HepG2 (cell line): Measurements from ENCODE around the gene NUDT8. TPM values are rescaled to one million over a fixed set of nuclear protein-coding genes. Genes with fewer than 3 reads are reported as not detected.

ENCODE experiments used
- ATAC-seq: fragments of 200-7000 bp; cut with Tn5 transposase; 3 replicates; pipeline ENCODE4 v1.9.1; 2020; ENCODE audit warnings: mild to moderate bottlenecking, moderate library complexity
- BruUV-seq: library from RNA; stranded (reverse); fragments of 400-500 nt; replicated peaks from 2 replicates; lab custom pipeline; 2021; lab: Mats Ljungman, UMichigan
- CTCF ChIA-PET: fragments of 300-600 bp; formaldehyde crosslinking; extraction: SDS; loops from one replicate; lab custom pipeline; 2021; ENCODE audit warnings: low total read pairs, inconsistent platforms, low intra/inter-chr PET ratio; lab: Yijun Ruan, JAX
- POLR2A ChIA-PET: fragments of 350-600 bp; sonication (Branson Sonifier 250); formaldehyde crosslinking; loops from one replicate; lab custom pipeline; 2020; ENCODE audit warnings: antibody characterized with exemption, inconsistent platforms; lab: Yijun Ruan, JAX
- DNase-seq: peaks from one replicate; pipeline ENCODE4 v3.0.0-alpha.2; 2015; ENCODE audit warnings: low spot score
- FAIRE-seq: peaks from 3 replicates; lab custom pipeline; 2011; peaks lifted over from hg19 to GRCh38; lab: Jason Lieb, UNC
- H2AFZ ChIP-seq: one replicate; pipeline ENCODE4 v1.6.1; 2011; ENCODE audit warnings: low read length, inconsistent platforms
- H3K27ac ChIP-seq: fragments of 300-600 bp; 3 replicates; pipeline ENCODE4 v1.8.0; 2011; ENCODE audit warnings: mixed run types, mild to moderate bottlenecking, mixed read lengths, low read length, inconsistent platforms; ENCODE audit not compliant: insufficient read depth; ENCODE audit errors: extremely low read length
- H3K27me3 ChIP-seq, 2 experiments: fragments of 200-600 bp in 1 of 2; 2 replicates in 1 of 2; 3 replicates in 1 of 2; pipeline versions ENCODE4 v1.6.0 to v1.8.0; 2011; ENCODE audit warnings: low read length in 2 of 2, mild to moderate bottlenecking in 2 of 2, moderate library complexity in 2 of 2, inconsistent platforms in 1 of 2; ENCODE audit not compliant: insufficient read depth in 2 of 2, control insufficient read depth in 1 of 2
- H3K36me3 ChIP-seq, 2 experiments: fragments of 200-600 bp in 1 of 2; replicated peaks in 1 of 2; 2 replicates in 1 of 2; 3 replicates in 1 of 2; pipeline versions ENCODE4 v1.5.1 to v1.8.0; 2011; ENCODE audit warnings: low read length in 2 of 2, inconsistent platforms in 1 of 2; ENCODE audit not compliant: insufficient read depth in 2 of 2, control insufficient read depth in 1 of 2
- H3K4me1 ChIP-seq: 2 replicates; pipeline ENCODE4 v1.5.1; 2012; ENCODE audit warnings: low read length, inconsistent platforms; ENCODE audit not compliant: insufficient read depth
- H3K4me2 ChIP-seq: 2 replicates; pipeline ENCODE4 v1.6.0; 2011; ENCODE audit warnings: low read depth, low read length, inconsistent platforms
- H3K4me3 ChIP-seq, 3 experiments: fragments of 200-600 bp in 1 of 3; sonication (generic), shearing (Covaris generic) in 1 of 3; replicated peaks in 1 of 3; 2 replicates each; pipeline ENCODE4 v1.5.1; 2011 to 2016; ENCODE audit warnings: low read length in 3 of 3, inconsistent platforms in 2 of 3, low read depth in 2 of 3, mild to moderate bottlenecking in 2 of 3, control low read depth in 1 of 3, mixed read lengths in 1 of 3; ENCODE audit not compliant: insufficient read depth in 1 of 3
- H3K79me2 ChIP-seq: one replicate; pipeline ENCODE4 v1.6.1; 2011; ENCODE audit warnings: low read length, inconsistent platforms; ENCODE audit not compliant: insufficient read depth
- H3K9ac ChIP-seq: 2 replicates; pipeline ENCODE4 v1.6.0; 2011; ENCODE audit warnings: mild to moderate bottlenecking, low read depth, low read length, inconsistent platforms; ENCODE audit not compliant: insufficient read depth
- H3K9me3 ChIP-seq: 2 replicates; pipeline ENCODE4 v1.5.1; 2012; ENCODE audit warnings: mild to moderate bottlenecking, low read length
- H4K20me1 ChIP-seq: 2 replicates; pipeline ENCODE4 v1.6.0; 2011; ENCODE audit warnings: inconsistent platforms, mild to moderate bottlenecking, low read length, moderate library complexity; ENCODE audit not compliant: insufficient read depth
- CREBL2 ChIP-seq: sonication (generic); formaldehyde crosslinking; IDR thresholded peaks from 2 replicates; pipeline ENCODE4 v1.8.1; 2023; ENCODE audit warnings: missing genetic modification reagents, mild to moderate bottlenecking, borderline replicate concordance
- ELF3 ChIP-seq: IDR thresholded peaks from 2 replicates; pipeline ENCODE4 v1.6.1; 2016; ENCODE audit warnings: missing genetic modification reagents, missing compliant biosample characterization
- ETS1 ChIP-seq: sonication (generic); formaldehyde crosslinking; IDR thresholded peaks from 2 replicates; pipeline ENCODE4 v1.4.0; 2020; ENCODE audit warnings: missing genetic modification reagents
- FIP1L1 ChIP-seq: fragments of 200-400 bp; formaldehyde crosslinking; IDR thresholded peaks from 2 replicates; pipeline ENCODE4 v1.6.1; 2018; ENCODE audit warnings: low read depth, mild to moderate bottlenecking, low read length, moderate library complexity, borderline replicate concordance; ENCODE audit not compliant: insufficient read depth
- GFI1 ChIP-seq: sonication (generic); formaldehyde crosslinking; IDR thresholded peaks from 2 replicates; pipeline ENCODE4 v1.5.0; 2020; ENCODE audit warnings: missing genetic modification reagents, mild to moderate bottlenecking, borderline replicate concordance
- HMGXB4 ChIP-seq, 2 experiments: sonication (generic) in 1 of 2; formaldehyde crosslinking in 1 of 2; IDR thresholded peaks; 2 replicates each; pipeline versions ENCODE4 v1.4.0 to v1.6.1; 2018 to 2020; ENCODE audit warnings: missing genetic modification reagents in 2 of 2, borderline replicate concordance in 1 of 2, low read depth in 1 of 2, mild to moderate bottlenecking in 1 of 2, missing biosample characterization in 1 of 2
- IRF2 ChIP-seq: IDR thresholded peaks from 2 replicates; pipeline ENCODE4 v1.6.1; 2018; ENCODE audit warnings: missing genetic modification reagents, missing compliant biosample characterization
- JUND ChIP-seq: sonication (generic); formaldehyde crosslinking; IDR thresholded peaks from 2 replicates; pipeline ENCODE4 v1.8.0; 2022; ENCODE audit warnings: mild to moderate bottlenecking, missing genetic modification reagents
- KLF16 ChIP-seq, 2 experiments: sonication (generic) in 1 of 2; formaldehyde crosslinking in 1 of 2; IDR thresholded peaks; 2 replicates each; pipeline versions ENCODE4 v1.6.1 to v1.8.0; 2016 to 2023; ENCODE audit warnings: missing genetic modification reagents in 2 of 2, missing compliant biosample characterization in 1 of 2
- MED8 ChIP-seq: sonication (generic); formaldehyde crosslinking; IDR thresholded peaks from 2 replicates; pipeline ENCODE4 v1.8.1; 2023; ENCODE audit warnings: mild to moderate bottlenecking, missing genetic modification reagents; ENCODE audit not compliant: insufficient replicate concordance
- MXD4 ChIP-seq: IDR thresholded peaks from 2 replicates; pipeline ENCODE4 v1.6.1; 2016; ENCODE audit warnings: mild to moderate bottlenecking, missing biosample characterization, missing genetic modification reagents
- RFX3 ChIP-seq: IDR thresholded peaks from 2 replicates; pipeline ENCODE4 v1.6.1; 2016; ENCODE audit warnings: missing biosample characterization, missing genetic modification reagents
- SMAD1 ChIP-seq: sonication (generic); formaldehyde crosslinking; IDR thresholded peaks from 2 replicates; pipeline ENCODE4 v1.4.0; 2020; ENCODE audit warnings: missing genetic modification reagents, low read depth, mild to moderate bottlenecking, borderline replicate concordance
- STAT5B ChIP-seq: sonication (generic); formaldehyde crosslinking; IDR thresholded peaks from 2 replicates; pipeline ENCODE4 v1.4.0; 2020; ENCODE audit warnings: missing genetic modification reagents
- YY1 ChIP-seq: IDR thresholded peaks from 2 replicates; pipeline ENCODE4 v1.6.1; 2011; ENCODE audit warnings: low read length, low read depth, moderate library complexity, mild to moderate bottlenecking; ENCODE audit not compliant: insufficient read depth, insufficient replicate concordance
- ZBTB38 ChIP-seq: sonication (generic); formaldehyde crosslinking; IDR thresholded peaks from 2 replicates; pipeline ENCODE4 v1.5.1; 2020; ENCODE audit warnings: mild to moderate bottlenecking, missing genetic modification reagents
- ZC3H13 ChIP-seq: sonication (generic); formaldehyde crosslinking; IDR thresholded peaks from 2 replicates; pipeline ENCODE4 v1.8.1; 2023; ENCODE audit warnings: mild to moderate bottlenecking, missing genetic modification reagents, moderate library complexity
- ZFP82 ChIP-seq: sonication (generic); formaldehyde crosslinking; IDR thresholded peaks from 2 replicates; pipeline ENCODE4 v1.5.1; 2020; ENCODE audit warnings: mild to moderate bottlenecking, missing genetic modification reagents, borderline replicate concordance
- ZMAT3 ChIP-seq: sonication (generic); formaldehyde crosslinking; conservative IDR thresholded peaks from 2 replicates; pipeline ENCODE4 v1.7.0; 2021; ENCODE audit warnings: missing genetic modification reagents
- ZMYM4 ChIP-seq: sonication (generic); formaldehyde crosslinking; IDR thresholded peaks from 2 replicates; pipeline ENCODE4 v1.8.1; 2023; ENCODE audit warnings: mild to moderate bottlenecking, missing genetic modification reagents
- ZNF260 ChIP-seq: sonication (generic); formaldehyde crosslinking; IDR thresholded peaks from 2 replicates; pipeline ENCODE4 v1.4.0; 2020; ENCODE audit warnings: missing genetic modification reagents, low read depth, mild to moderate bottlenecking, borderline replicate concordance
- ZNF30 ChIP-seq: sonication (generic); formaldehyde crosslinking; IDR thresholded peaks from 2 replicates; pipeline ENCODE4 v1.5.0; 2020; ENCODE audit warnings: mild to moderate bottlenecking, missing genetic modification reagents
- ZSCAN12 ChIP-seq: sonication (generic); formaldehyde crosslinking; IDR thresholded peaks from 2 replicates; pipeline ENCODE4 v1.9.0; 2021; ENCODE audit warnings: mild to moderate bottlenecking, missing genetic modification reagents
- WGBS: methylation state at CpG from one replicate; pipeline ENCODE4 v1.1.6; 2017; ENCODE audit warnings: low lambda C conversion rate; 5-methylcytosine and 5-hydroxymethylcytosine counted together
- in situ Hi-C: cut with HindIII; loops from 2 replicates; pipeline ENCODE4 v1.10.0; 2017; ENCODE audit warnings: low pct_unique_long_range_greater_than_20kb; ENCODE audit not compliant: extremely low pct_ligation_motif_present
- intact Hi-C: fragments of 100-400 bp; cut with micrococcal nuclease; formaldehyde crosslinking; loops from one replicate; pipeline ENCODE4 v1.10.0; 2022; ENCODE audit not compliant: unreplicated experiment
- polyA plus RNA-seq, 8 experiments: library from polyadenylated mRNA; depleted of rRNA in 3 of 8; stranded (reverse) in 7 of 8; unstranded in 1 of 8; fragments of >200 nt; fragmentation: Illumina TruSeq in 4 of 8; extraction: Trizol in 4 of 8; gene quantifications; 2 replicates each; pipeline versions ENCODE4 v1.2.1 to v1.2.3, GENCODE V29; 2011 to 2016; ENCODE audit warnings: low read depth in 4 of 8, missing spikeins in 1 of 8, mixed read lengths in 1 of 8; ENCODE audit not compliant: insufficient read depth in 1 of 8
- total RNA-seq, 5 experiments: library from RNA; depleted of rRNA; stranded (reverse); fragments of >200 nt; fragmentation: Illumina TruSeq; extraction: Trizol; gene quantifications; 2 replicates each; pipeline ENCODE4 v1.2.3, GENCODE V29; 2016; ENCODE audit warnings: low read depth in 1 of 5

NUDT8 gene
- total and polyA plus RNA-seq, 2 of the 13 experiments (the other 11 are each of a cell fraction or from before 2014, with no cell fraction given) = 6.7 to 25.8 TPM

- Histone ChIP-seq H3K9ac (peak overlapping the region; percentile 77), H3K27ac (peak overlapping the region; percentile 84), H3K27me3 (no peaks in the 10 kb centered on the region; a peak in 2 of 5 replicates), H3K9me3 (no peaks in the 10 kb centered on the region), H3K4me1 (peaks cover 64% of the 10 kb centered on the region), H2AFZ (no peak overlapping the region), H3K4me2 (peak overlapping the region; percentile 83), H3K4me3 (peak overlapping the region; percentile 49 to 86 (median 71)), H3K79me2 (no peaks in the 10 kb centered on the region), H3K36me3 (no peaks in the 10 kb centered on the region), H4K20me1 (no peaks in the 10 kb centered on the region)
- 48% methylated on average over 16 of the region's 16 CpGs for WGBS
- BruUV-seq = no TSS peak
- in situ Hi-C loops = no loop called here
- DNase-seq (no peak), ATAC-seq (peak; percentile 0; the same call in 2 of the 3 replicates), FAIRE-seq (no peak)
- POLR2A ChIA-PET = interaction anchor here (1.0 to 4.8 kb wide), 12 partner anchors 9 to 229 kb away, joined by 3 to 52 read pairs (median 8); partner anchors contain the start of genes ACY3, PPP1CA and TBX10
- intact Hi-C loops = loop anchor here (1.0 kb wide), 1 partner anchor 28 kb away; no protein-coding TSS in a partner anchor
- CTCF ChIA-PET = interaction anchor here (0.8 to 1.6 kb wide), 2 partner anchors 17 to 28 kb away, joined by 3 to 5 read pairs; no protein-coding TSS in a partner anchor
- no peak for TF ChIP-seq ZMAT3 (CRISPR knock-in tag)
- TF ChIP-seq HMGXB4 (CRISPR knock-in tag; IDR thresholded peaks at IDR 0.05; ENCODE audit: borderline replicate concordance in 1 of 2, low read depth in 1 of 2) = 0 out of 4 replicates have a peak, but pooled peaks of 1 of the 2 experiments have one; percentile 35
- TF ChIP-seq ELF3 (CRISPR knock-in tag) = no peak
- no peak for TF ChIP-seq ZNF30 (CRISPR knock-in tag)
- TF ChIP-seq STAT5B (CRISPR knock-in tag) = no peak
- TF ChIP-seq ZSCAN12 (CRISPR knock-in tag) = no peak
- no peak for TF ChIP-seq YY1
- no peak for TF ChIP-seq IRF2 (CRISPR knock-in tag)
- TF ChIP-seq MED8 = no peak
- no peak for TF ChIP-seq MXD4 (CRISPR knock-in tag)
- TF ChIP-seq GFI1 (CRISPR knock-in tag) = peak; percentile 39; the same call in 1 of the 2 replicates
- TF ChIP-seq ZNF260 (CRISPR knock-in tag) = no peak
- TF ChIP-seq ETS1 (CRISPR knock-in tag) = no peak
- peak; percentile 44; the same call in 1 of the 2 replicates for TF ChIP-seq ZC3H13 (CRISPR knock-in tag)
- 0 out of 2 replicates have a peak, but pooled peaks have one; percentile 4 for TF ChIP-seq ZMYM4 (CRISPR knock-in tag)
- TF ChIP-seq RFX3 (CRISPR knock-in tag) = no peak
- no peak for TF ChIP-seq FIP1L1
- TF ChIP-seq ZBTB38 (CRISPR knock-in tag) = peak; percentile 94; the same call in 1 of the 2 replicates
- 0 out of 2 replicates have a peak, but pooled peaks have one; percentile 26 for TF ChIP-seq ZFP82 (CRISPR knock-in tag)
- TF ChIP-seq SMAD1 (CRISPR knock-in tag) = no peak
- no peak for TF ChIP-seq KLF16 (CRISPR knock-in tag; IDR thresholded peaks at IDR 0.05)
- no peak for TF ChIP-seq CREBL2 (CRISPR knock-in tag)
- TF ChIP-seq JUND (CRISPR knock-in tag) = no peak
Measured at GRCh38 chr11:67630943-67631331, 1.2 kb upstream of the NUDT8 start.
